ENCODE measurements around the gene PARP14.
"Not testable (repeated sequence)": the region's sequence is repeated elsewhere in the genome, so short reads cannot be mapped to it uniquely, and the experiment has no call there.

Gene PARP14

DNA sequence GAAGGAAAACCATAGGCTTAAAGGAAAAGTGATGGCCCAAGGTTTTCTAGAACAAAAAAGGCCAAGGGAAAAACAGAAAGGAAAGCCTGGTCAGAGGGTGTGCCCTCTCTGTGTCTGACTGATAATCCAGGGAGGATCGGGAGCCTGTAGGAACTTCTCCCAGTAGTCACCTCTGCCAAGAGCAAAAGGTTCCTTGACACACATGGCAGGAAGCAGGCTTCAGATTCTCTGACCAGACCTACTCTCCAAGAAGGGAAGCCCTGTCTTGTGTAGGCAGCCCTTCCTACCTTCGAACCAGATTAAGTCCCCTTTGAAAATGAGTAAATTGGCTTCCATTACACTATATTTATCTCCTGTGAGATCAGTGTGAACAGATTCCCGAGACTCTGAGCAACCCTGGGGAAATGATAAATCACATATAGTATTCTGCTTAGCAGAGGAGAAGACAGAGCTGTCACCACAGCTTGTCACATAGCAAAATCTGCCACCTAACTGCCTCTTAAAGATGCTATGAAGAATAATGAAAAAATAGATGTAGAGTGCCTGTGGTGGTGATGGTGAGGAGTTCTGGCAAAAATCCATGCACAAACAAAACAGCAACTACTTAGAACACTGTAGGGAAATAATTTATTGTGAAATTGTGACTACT lies 38.8 kb downstream of the PARP14 start:
- in situ Hi-C loops (cut with HindIII; ENCODE audit: low sequenced_read_pairs): no loop called here

GRCh38 chr3:122725106-122725505 lies 44.5 kb downstream of the PARP14 start:
- in situ Hi-C loops (cut with HindIII; ENCODE audit: low sequenced_read_pairs): no loop called here

DNA sequence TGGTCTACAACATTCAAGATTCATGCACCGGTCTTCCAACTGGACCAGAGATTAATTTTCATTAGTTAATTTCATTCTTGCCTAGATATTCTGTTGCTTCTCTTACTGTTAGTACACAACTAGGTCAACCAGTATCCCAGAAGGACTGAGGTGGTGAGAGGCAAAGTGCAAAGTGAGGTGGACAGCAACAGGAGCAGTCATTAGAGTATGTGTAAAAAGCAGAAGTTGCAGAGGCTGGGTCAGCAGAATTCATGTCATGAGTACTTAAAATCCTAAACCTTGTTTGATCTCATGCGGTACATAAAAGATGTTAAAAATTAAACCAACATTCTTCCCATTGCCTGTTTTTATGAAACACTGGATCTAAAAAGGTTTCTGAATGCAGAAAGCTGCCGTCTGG lies 46.7 kb downstream of the PARP14 start:
- in situ Hi-C loops (cut with HindIII; ENCODE audit: low sequenced_read_pairs): no loop called here

DNA sequence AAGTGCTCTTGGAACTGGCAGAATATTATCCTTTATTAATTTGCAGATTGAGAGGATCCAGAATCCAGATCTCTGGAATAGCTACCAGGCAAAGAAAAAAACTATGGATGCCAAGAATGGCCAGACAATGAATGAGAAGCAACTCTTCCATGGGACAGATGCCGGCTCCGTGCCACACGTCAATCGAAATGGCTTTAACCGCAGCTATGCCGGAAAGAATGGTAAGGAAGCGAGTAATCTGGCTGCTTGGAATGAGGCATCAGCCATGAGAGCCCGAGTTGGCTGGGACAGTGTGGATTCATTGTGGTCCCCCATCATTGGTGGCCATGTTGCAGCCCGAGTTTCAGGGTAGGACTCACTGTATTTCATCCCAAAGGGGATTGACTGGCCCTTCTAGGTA lies 47.1 kb downstream of the PARP14 start:
- in situ Hi-C loops (cut with HindIII; ENCODE audit: low sequenced_read_pairs): no loop called here

- in situ Hi-C loops (cut with HindIII; ENCODE audit: low sequenced_read_pairs): no loop called here
These were observed 47.5 kb downstream of the PARP14 start for GRCh38 chr3:122728186-122728585.

GRCh38 chr3:122728756-122729514 lies 48.3 kb downstream of the PARP14 start:
- in situ Hi-C loops (cut with HindIII; ENCODE audit: low sequenced_read_pairs): no loop called here

DNA sequence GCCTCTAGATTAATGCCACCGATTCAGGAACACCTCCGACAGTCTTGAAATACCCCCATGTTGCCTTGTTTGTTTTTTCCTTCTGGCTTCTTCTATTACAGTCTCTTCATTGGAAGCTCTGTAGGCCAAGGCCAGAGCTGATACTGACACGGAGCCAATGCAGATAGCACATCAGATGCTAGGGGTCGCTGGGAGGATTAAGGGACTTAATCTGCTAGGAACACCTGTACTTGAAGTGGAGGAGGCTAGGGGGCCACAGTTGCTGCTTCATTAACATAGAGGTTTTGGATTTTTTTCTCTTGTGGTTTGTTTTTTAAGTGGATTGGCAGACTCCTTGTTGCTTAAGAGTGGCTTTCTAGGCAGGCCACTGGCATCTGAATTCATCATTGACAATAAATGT lies 49.6 kb downstream of the PARP14 start:
- in situ Hi-C loops (cut with HindIII; ENCODE audit: low sequenced_read_pairs): no loop called here

- in situ Hi-C loops (cut with HindIII; ENCODE audit: low sequenced_read_pairs): not testable (repeated sequence)
These were observed 52.3 kb downstream of the PARP14 start for GRCh38 chr3:122732682-122733525.

GRCh38 chr3:122739172-122739571 lies 58.5 kb downstream of the PARP14 start:
- in situ Hi-C loops (cut with HindIII; ENCODE audit: low sequenced_read_pairs): no loop called here

- in situ Hi-C loops (cut with HindIII; ENCODE audit: low sequenced_read_pairs): no loop called here
These were observed 61.6 kb downstream of the PARP14 start for GRCh38 chr3:122742234-122742633.

- in situ Hi-C loops (cut with HindIII; ENCODE audit: low sequenced_read_pairs): no loop called here
These were observed 63.0 kb downstream of the PARP14 start for GRCh38 chr3:122743581-122744120.

- in situ Hi-C loops (cut with HindIII; ENCODE audit: low sequenced_read_pairs): no loop called here
These were observed 64.9 kb downstream of the PARP14 start for GRCh38 chr3:122745369-122746021.

DNA sequence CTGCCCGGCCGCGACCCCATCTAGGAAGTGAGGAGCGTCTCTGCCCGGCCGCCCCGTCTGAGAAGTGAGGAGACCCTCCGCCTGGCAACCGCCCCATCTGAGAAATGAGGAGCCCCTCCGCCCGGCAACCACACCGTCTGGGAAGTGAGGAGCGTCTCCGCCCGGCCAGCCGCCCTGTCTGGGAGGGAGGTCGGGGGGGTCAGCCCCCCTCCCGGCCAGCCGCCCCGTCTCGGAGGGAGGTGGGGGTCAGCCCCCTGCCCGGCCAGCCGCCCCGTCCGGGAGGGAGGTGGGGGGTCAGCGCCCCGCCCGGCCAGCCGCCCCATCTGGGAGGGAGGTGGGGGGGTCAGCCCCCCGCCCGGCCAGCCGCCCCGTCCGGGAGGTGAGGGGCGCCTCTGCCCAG lies 66.7 kb downstream of the PARP14 start:
- in situ Hi-C loops (cut with HindIII; ENCODE audit: low sequenced_read_pairs): not testable (repeated sequence)

DNA sequence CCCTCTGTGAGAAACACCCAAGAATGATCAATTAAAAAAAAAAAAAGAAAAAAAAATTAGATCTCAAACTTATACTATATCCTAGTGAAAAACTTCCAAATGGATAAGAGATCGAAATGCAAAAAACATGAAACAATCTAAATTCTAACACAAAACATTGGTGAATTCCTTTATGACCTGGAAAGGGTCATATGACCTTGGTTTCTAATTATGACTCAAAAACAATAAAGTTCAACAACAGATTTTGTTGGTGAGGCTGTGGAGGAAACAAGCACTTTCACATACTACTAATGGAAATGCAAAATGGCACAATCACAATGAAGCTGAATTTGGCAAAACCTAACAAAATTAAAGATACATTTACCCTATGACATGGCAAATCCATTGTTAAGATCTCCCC lies 67.7 kb downstream of the PARP14 start:
- in situ Hi-C loops (cut with HindIII; ENCODE audit: low sequenced_read_pairs): no loop called here

DNA sequence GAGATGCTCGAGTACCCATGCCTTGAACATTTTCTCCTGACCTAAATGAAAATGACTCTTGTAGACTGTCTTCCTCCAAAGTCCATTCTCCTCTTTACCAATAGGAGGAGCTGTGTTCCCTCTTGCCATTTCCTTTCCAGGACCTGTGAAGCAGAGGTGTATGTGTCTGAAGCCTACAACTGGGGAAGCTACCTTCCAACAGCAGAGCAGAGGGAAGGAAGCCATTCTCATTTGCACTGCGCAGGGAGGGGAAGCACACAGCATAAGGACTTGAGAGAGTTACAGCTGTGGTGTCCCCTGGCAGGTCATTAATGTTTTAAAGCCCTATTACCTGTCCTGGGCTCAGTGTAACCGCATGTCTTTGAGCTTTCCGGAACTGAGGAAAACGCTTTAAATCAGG lies 74.3 kb downstream of the PARP14 start:
- in situ Hi-C loops (cut with HindIII; ENCODE audit: low sequenced_read_pairs): no loop called here

- in situ Hi-C loops (cut with HindIII; ENCODE audit: low sequenced_read_pairs): no loop called here
These were observed 74.9 kb downstream of the PARP14 start for GRCh38 chr3:122755491-122755890.

DNA sequence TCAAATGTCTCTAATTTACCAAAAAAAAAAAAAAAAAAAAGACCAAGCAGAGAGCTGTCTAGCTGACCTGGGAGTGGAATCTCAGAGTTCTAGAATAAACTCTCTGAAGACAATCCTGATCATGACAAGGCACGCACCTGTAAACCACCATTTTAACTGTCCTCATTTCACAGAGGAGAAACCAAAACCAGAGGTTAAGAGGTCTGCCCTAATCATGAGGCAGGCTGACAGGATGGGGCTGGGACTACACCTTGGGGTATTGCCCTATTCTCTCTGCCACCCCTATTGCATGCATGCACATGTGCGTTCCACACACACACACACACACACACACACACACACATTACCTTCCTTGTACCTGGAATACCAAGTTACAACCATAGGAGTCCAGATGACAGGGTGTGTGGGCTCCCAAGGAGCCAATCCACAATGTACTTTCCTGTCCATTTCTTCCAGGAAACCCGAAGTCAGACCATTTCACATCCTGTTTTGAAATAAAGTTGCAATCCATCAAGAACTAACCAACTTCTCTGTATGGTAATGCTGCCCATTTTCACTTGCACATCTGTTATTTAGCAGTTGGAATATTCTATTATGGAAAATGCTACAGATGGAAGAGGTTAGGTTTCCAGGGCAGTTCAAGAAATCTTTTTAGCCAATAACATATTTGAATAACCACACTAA lies 78.4 kb downstream of the PARP14 start:
- in situ Hi-C loops (cut with HindIII; ENCODE audit: low sequenced_read_pairs): no loop called here

DNA sequence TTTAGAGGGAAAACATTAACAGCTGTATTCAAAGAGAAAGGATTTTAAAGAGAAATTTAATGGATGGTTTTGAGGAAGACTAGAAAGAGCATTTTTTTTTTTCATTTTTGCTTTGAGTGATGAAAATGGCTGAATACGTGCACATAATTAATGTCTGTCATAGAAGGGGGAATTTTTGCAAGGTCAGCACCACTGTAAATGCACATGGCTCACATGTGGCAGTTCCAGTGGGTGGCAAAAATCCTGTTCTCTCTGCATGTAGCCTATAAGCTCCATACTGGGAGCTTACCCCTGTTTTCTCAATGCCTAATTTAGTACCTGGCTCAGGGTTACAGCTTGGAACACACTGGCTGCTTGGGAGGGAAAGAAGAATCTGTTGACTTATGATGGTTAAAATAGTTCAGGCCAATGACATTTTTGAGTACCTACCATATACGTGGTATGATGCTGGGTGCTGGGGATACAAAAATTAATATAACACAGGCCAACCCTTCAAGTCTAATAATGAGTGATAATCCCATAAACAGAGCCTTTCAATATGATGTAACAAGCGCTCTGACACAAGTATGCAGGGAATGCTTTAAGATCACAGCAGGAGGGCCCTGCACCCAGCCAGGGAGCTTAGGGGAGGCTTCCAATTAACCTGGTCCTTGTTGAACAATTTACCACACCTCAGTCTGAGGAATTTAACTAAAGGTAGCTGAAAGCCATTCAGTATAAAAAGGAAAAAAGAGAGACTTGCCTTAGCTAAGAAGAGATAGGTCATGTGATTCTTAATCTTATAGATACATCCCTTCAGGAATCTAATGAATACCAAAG lies 80.0 kb downstream of the PARP14 start:
- in situ Hi-C loops (cut with HindIII; ENCODE audit: low sequenced_read_pairs): no loop called here

- in situ Hi-C loops (cut with HindIII; ENCODE audit: low sequenced_read_pairs): no loop called here
These were observed 85.8 kb downstream of the PARP14 start for GRCh38 chr3:122766430-122766829.

Data from DLD1 (cell line).